NCI-H1105 treated with DMSO at 0.1 percent for 48 hours (cell line): Measurements from ENCODE around the gene DECR2.
"Not testable (repeated sequence)": the region's sequence is repeated elsewhere in the genome, so short reads cannot be mapped to it uniquely, and the experiment has no call there.

Source experiments
- DNase-seq: peaks from one replicate; lab custom pipeline; 2025; lab: John Stamatoyannopoulos, UW

The DECR2 gene

DNA sequence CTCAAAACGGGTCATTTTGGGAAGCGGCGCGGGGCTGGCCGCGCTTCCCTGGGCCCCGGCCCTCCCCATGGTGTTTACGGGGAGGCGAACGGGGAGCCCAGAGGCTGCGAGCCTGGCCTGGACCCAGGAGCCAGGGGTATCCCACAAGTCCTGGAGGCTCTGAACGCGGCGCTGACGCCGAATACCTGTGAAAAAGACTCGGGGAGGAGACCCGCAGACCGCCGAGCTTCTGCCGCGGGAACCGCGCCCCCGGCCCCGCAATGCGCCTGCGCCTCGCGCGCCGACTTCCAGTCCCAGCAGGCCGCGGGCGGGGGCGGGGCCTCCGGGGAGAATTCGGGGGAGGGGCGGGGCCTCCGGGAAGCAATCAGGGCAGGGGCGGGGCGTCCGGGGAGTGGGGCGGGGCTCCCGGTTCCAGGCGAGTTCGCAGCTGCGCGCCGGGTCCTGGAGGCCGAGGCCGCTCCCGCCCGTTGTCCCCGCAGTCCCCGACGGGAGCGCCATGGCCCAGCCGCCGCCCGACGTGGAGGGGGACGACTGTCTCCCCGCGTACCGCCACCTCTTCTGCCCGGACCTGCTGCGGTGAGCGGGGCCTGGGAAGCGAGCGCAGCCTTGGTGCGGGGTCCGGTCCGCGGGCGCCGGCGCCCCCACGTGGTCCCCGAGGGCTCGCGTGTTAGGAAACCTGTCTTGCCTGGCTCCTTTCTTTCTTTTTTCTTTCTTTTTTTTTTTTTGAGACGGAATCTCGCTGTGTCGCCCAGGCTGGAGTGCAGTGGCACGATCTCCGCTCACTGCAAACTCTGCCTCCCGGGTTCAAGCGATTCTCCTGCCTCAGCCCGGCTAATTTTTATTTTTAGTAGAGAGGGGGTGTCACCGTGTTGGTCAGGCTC lies at the start of gene DECR2:
TSS of gene DECR2 (plus strand) at position 418 of the 881 bp plus-strand sequence. CDS start at position 497, 79 bp downstream.
- DNase-seq = peak; percentile 71

DNA sequence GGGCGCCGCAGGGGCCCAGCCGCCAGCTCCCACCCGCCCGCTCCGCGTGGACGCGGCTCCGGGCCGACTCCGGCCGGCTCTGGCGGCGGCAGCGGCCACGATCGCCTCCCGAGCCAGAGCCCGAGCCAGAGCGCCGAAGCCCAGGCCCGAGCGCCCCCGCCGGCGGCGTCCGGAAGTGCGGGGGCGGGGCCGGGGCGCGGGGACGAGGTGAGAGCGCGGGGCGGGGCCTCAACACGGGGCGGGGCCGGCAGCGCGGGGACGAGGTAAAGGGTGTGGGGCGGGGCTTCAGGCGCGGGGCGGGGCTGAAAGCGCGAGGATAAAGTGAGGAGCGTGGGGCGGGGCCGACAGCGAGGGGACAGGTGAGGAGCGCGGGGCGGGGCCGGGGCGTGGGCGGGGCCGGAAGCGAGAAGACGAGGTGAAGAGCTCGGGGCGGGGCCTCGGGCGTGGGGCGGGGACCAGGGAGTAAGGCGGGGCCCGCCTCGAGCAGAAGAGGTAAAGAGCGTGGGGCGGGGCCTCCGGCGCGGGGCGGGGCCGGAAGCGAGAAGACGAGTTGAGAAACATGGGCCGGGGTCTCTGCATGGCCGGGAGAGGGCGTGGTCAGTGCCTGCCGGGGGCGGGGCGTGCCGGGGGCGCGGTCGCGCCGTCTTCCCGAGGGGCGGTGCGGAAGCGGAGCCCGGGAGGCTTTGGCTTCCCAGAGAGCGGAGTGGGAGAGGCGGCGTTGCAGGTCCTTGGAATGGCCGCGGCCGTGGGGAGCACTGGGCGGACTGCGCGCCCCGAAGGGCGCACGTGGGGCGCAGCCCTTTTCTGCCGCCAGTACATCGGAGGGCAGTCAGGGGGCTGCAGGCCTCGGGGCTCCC lies 48.9 kb upstream of the DECR2 start, which contains the start of gene AXIN1:
TSS of gene AXIN1 (minus strand) at position 177 of the 857 bp plus-strand sequence. CDS start 5,698 bp downstream, outside the sequence.
- peak; percentile 88 for DNase-seq

GRCh38 chr16:353404-354290 lies 48.0 kb upstream of the DECR2 start:
- DNase-seq = no peak

DNA sequence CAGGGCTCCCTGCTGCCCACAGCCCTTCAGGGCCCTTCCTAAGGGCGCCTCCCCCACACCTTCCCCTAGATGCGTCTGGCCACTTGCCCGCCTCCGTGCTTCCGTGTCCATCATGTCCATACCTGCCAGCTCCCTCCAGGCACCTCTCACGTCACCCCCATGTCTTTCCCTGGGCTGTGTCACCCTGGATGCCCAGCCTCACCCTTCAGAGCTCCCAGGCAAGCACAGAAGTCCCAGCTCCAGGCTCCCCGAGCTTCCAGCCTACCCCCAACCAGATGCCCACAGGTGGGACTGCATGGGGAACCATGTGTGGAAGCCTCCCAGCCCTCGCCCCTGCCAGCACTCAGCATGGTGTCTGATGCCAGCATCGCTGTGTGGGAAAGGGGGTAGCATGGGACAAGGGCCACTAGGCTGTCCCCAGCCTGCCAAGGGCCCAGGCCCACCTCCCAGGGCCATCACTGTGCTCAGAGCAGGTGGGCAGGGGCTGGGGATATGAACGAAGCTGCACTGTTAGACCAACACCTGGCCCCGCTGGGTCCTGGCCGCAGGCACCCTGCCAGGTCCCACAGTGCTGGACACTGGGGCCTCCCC lies 47.3 kb upstream of the DECR2 start:
- DNase-seq = no peak

DNA sequence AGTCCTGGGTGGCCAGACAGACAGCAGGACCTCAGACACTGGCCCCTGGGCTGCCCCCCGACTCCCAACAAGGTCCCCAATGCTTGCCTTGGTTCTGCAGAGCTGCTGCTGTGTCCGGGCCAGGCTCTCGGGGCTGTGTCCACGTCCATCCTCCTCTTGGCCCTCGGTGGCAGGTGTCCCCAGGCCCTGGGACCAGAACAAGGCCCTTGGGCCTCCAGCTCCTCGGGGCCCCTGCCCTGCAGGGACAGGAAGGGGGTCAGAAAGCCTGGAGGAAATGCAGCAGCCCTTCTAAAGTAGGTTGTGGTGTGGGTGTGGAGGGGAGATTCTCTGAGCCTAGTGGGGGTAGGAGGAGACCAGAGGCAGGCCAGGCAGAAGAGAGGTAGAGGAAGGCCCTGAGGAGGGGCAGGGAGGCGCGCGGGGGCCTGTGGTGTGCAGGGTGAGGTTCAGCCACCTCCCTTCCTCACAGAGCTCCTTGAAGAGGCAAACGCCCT lies 46.7 kb upstream of the DECR2 start:
- DNase-seq = no peak

GRCh38 chr16:356741-357140 lies 44.9 kb upstream of the DECR2 start:
- no peak for DNase-seq

- DNase-seq = no peak
Measured at GRCh38 chr16:359067-359763, 42.5 kb upstream of the DECR2 start.

DNA sequence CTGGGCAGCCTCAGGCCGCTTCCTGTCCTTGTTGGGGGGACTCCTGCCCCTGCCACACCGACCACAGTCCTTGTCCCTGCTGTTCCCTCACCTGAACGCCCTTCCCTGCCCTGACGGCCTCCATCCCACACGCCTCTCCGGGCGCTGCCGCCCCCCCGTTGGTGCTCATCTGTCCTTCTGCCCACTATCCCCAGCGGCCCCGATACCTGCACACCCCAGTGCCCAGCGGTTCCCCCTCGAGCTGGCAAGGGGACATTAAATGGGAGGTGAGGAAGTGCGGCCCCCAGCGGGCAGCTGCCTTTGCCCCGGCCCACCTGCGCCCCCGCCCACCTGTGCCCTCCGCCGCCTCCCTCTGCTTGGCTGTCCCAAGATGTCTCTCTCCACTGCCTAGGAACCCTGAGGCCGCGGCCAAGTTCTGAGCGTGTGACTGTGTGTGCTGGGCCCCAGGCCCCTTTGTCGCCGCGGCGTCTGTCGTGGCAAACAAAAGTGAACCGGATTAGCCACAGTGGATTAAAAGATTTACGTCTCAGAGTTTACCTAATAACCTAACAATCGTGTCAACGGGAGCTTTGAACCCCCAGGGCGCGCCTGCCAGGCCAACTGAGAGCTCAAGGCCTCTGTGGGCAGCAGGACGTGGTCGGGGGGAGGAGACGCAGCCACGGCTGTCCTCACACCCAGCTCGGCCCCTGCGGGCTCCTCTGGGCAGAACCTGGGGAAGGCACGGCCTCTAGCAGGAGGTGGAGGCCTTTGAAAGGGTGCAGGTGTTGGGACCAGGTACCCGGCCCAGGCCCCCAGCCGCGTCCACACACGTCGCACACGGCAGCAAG lies 41.6 kb upstream of the DECR2 start:
- DNase-seq = no peak

- no peak for DNase-seq
Measured at GRCh38 chr16:360698-361336, 40.9 kb upstream of the DECR2 start.

- DNase-seq = no peak
Measured at GRCh38 chr16:361341-361871, 40.3 kb upstream of the DECR2 start.

DNA sequence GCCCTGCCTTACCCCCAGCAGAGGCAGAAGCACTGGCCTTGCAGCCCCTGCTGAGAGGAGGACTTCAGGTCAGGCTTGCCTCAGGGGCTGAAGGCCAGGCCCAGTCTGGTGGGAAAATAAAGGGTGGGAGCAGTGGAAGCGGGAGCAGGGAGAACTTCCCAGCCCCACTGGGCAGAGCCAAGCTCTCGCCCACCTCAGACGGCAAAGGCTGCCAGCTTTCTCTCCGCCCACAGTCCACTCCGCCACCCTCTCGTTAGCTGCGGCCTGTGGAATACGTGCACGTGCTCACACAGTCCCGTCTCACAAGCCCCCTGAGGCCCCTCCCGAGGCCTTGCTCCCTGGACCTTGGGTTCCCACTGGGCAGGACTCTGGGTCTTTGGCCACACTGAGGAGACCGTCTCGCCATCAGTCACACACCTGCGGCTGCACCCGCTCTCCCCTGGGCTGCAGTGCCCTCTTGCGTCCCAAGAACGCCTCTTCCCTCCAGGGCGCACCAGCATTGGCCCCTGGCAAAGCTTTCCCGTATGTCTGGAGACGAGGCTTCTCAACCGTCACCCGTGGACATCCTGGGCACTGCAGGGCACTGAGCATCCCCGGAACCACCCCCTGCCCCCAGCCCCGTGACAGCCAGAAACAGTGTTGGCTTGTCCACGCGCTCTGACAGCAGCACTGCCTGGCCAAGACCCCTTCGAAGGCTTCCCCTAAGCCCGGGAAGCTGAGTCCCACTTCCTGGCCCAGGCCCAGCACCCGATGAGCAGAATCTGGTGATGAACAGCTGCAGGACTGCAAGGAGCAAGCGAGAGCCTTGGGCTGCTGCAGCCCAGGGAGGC lies 39.6 kb upstream of the DECR2 start:
- DNase-seq = peak; percentile 49

DNA sequence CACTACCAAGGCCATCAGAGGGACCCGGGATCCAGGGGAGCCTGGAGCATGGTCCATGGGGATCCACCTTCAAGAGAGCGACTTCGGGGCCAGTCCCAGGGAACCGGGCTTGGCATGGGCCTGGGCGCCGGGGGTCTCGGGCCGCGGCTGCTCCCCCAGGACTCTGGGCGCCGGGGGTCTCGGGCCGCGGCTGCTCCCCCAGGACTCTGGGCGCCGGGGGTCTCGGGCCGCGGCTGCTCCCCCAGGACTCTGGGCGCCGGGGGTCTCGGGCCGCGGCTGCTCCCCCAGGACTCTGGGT lies 39.0 kb upstream of the DECR2 start:
- DNase-seq = not testable (repeated sequence)

DNA sequence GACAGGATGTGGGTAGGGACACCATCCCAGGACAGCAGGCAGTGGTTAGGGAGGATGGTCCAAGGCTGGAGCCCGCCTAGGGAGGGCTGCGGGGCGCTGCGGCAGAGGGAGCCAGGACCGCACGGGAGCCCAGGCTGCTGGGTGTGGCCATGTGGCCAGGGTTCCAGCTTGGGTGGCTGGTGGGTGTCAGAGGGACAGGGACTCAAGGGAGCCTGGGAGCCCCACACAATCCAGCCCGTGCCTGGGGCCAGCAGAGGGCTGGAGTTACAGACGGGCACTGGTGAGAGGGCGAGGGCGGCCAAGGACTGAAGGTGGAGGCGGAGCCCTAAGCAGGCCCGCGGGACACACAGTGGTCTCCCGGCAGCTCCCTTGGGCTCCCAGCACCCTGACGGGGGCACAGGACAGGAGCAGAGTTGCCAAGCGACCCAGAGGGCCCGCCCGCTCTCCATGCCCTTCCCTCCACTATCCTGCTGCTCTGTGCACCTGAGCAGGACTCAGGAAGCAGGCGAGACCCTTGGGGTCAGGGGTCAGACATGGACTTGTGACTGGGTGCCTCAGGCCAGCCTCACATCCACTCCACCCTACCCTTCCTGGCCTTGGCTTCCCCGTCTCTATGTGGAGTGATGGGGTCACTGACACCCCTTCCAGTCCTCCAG lies 38.4 kb upstream of the DECR2 start:
- no peak for DNase-seq

GRCh38 chr16:363766-364490 lies 37.8 kb upstream of the DECR2 start:
- no peak for DNase-seq

- no peak for DNase-seq
Measured at GRCh38 chr16:364595-365491, 36.8 kb upstream of the DECR2 start.

DNA sequence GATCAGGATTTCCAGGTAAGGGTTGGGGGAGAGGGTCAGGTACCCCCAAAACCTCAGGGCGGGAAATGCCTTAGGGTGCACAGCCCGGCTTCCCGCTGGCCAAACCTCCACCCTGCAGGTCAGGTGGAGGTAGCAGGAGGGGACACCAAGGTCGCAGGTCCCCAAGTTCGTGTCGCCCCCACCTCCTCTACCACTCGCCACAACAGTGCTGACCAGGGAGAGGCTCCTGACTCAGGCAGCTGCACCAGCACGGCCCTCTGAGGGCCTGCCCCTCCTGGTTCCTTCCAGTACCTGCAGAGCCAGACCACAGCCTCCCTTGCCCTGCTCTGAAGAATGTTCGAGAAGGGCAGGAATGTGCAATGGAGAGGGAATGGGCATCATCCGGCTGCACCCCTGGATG lies 35.2 kb upstream of the DECR2 start:
- DNase-seq = no peak
